Ishikawa (cell line): Measurements from ENCODE around the gene RPRD1B.

Source experiments
- CEBPB ChIP-seq: IDR thresholded peaks from 2 replicates; pipeline ENCODE4 v1.6.1; 2012
- CREB1 ChIP-seq: IDR thresholded peaks from 2 replicates; pipeline ENCODE4 v1.6.1; 2012; ENCODE audit warnings: low read depth
- EGR1 ChIP-seq: IDR thresholded peaks from 2 replicates; pipeline ENCODE4 v1.6.1; 2012
- EP300 ChIP-seq: IDR thresholded peaks from 2 replicates; pipeline ENCODE4 v1.6.1; 2012; ENCODE audit warnings: borderline replicate concordance
- FOXM1 ChIP-seq: IDR thresholded peaks from 2 replicates; pipeline ENCODE4 v1.6.1; 2012; ENCODE audit warnings: low read depth, borderline replicate concordance
- MAX ChIP-seq: IDR thresholded peaks from 2 replicates; pipeline ENCODE4 v1.6.1; 2012
- NFIC ChIP-seq: IDR thresholded peaks from 2 replicates; pipeline ENCODE4 v1.6.1; 2012
- RAD21 ChIP-seq: IDR thresholded peaks from 2 replicates; pipeline ENCODE4 v1.6.1; 2012; ENCODE audit warnings: low read depth
- REST ChIP-seq: IDR thresholded peaks from 2 replicates; pipeline ENCODE4 v1.6.1; 2012; ENCODE audit warnings: low read depth, mild to moderate bottlenecking
- TAF1 ChIP-seq: IDR thresholded peaks from 2 replicates; pipeline ENCODE4 v1.6.1; 2012; ENCODE audit warnings: low read depth, mild to moderate bottlenecking
- TCF12 ChIP-seq: IDR thresholded peaks from 2 replicates; pipeline ENCODE4 v1.6.1; 2012; ENCODE audit warnings: low read depth
- TEAD4 ChIP-seq: IDR thresholded peaks from 2 replicates; pipeline ENCODE4 v1.6.1; 2012
- USF1 ChIP-seq: IDR thresholded peaks from 2 replicates; pipeline ENCODE4 v1.6.1; 2012
- YY1 ChIP-seq: IDR thresholded peaks from 2 replicates; pipeline ENCODE4 v1.6.1; 2012; ENCODE audit warnings: low read depth
- ZBTB7A ChIP-seq: IDR thresholded peaks from 2 replicates; pipeline ENCODE4 v1.6.1; 2012; ENCODE audit warnings: low read depth

Gene RPRD1B

GRCh38 chr20:38129248-38129865, 95.8 kb downstream of the RPRD1B start:
- no peak for TF ChIP-seq MAX
- TF ChIP-seq EP300 = no peak
- TF ChIP-seq RAD21 = no peak
- TF ChIP-seq FOXM1 = no peak
- no peak for TF ChIP-seq YY1

GRCh38 chr20:38129893-38130609, 96.5 kb downstream of the RPRD1B start:
- no peak for TF ChIP-seq YY1
- TF ChIP-seq USF1 = no peak
- TF ChIP-seq CREB1 = no peak
- no peak for TF ChIP-seq MAX
- TF ChIP-seq TAF1 = no peak
- TF ChIP-seq EP300 = no peak
- no peak for TF ChIP-seq RAD21
- no peak for TF ChIP-seq EGR1
- TF ChIP-seq CEBPB = no peak
- TF ChIP-seq TEAD4 = no peak

- TF ChIP-seq EGR1 (no peak), TAF1 (no peak), NFIC (no peak), USF1 (no peak)
These were observed 97.4 kb downstream of the RPRD1B start for GRCh38 chr20:38130687-38131587.

GRCh38 chr20:38131588-38132121, 98.1 kb downstream of the RPRD1B start:
- TF ChIP-seq USF1 (no peak), MAX (no peak), RAD21 (no peak), FOXM1 (no peak), REST (no peak), TCF12 (no peak), YY1 (no peak), TAF1 (no peak)

GRCh38 chr20:38132156-38132909, 98.8 kb downstream of the RPRD1B start:
- no peak for TF ChIP-seq FOXM1
- no peak for TF ChIP-seq TEAD4
- no peak for TF ChIP-seq EP300
- TF ChIP-seq TAF1 = no peak
- TF ChIP-seq USF1 = no peak
- TF ChIP-seq ZBTB7A = no peak
- no peak for TF ChIP-seq CREB1
